HEK293T (cell line): ENCODE data around the gene TCOF1.

Experiments used
- CTCF ChIA-PET: fragments of 350-600 bp; formaldehyde crosslinking; extraction: SDS; loops from one replicate; lab custom pipeline; 2021; ENCODE audit warnings: antibody characterized with exemption, inconsistent platforms; lab: Yijun Ruan, JAX
- POLR2A ChIA-PET: fragments of 350-600 bp; formaldehyde crosslinking; extraction: SDS; loops from one replicate; lab custom pipeline; 2020; ENCODE audit warnings: antibody characterized with exemption, inconsistent platforms; lab: Yijun Ruan, JAX
- DNase-seq: peaks from one replicate; pipeline ENCODE4 v3.0.0; 2012; ENCODE audit warnings: mixed read lengths; ENCODE audit errors: extremely low spot score
- ARNT ChIP-seq: fragments of 450-650 bp; IDR thresholded peaks from 2 replicates; pipeline ENCODE4 v1.6.1; 2017; ENCODE audit warnings: mild to moderate bottlenecking
- BHLHE40 ChIP-seq: fragments of 450-650 bp; IDR thresholded peaks from 2 replicates; pipeline ENCODE4 v1.6.1; 2016; ENCODE audit warnings: mild to moderate bottlenecking, moderate library complexity, borderline replicate concordance
- CTBP1 ChIP-seq: fragments of 450-650 bp; IDR thresholded peaks from 2 replicates; pipeline ENCODE4 v1.6.1; 2016; ENCODE audit warnings: borderline replicate concordance
- ELF4 ChIP-seq: fragments of 450-650 bp; IDR thresholded peaks from 2 replicates; pipeline ENCODE4 v1.6.1; 2017; ENCODE audit warnings: antibody characterized with exemption
- FOXA1 ChIP-seq: fragments of 450-650 bp; IDR thresholded peaks from 2 replicates; pipeline ENCODE4 v1.6.1; 2016; ENCODE audit warnings: mild to moderate bottlenecking
- FOXK2 ChIP-seq: fragments of 450-650 bp; IDR thresholded peaks from 2 replicates; pipeline ENCODE4 v1.6.1; 2016; ENCODE audit warnings: mild to moderate bottlenecking
- FOXM1 ChIP-seq: fragments of 450-650 bp; IDR thresholded peaks from 2 replicates; pipeline ENCODE4 v1.6.1; 2017; ENCODE audit warnings: mild to moderate bottlenecking, borderline replicate concordance
- HDGF ChIP-seq: fragments of 450-650 bp; IDR thresholded peaks from 2 replicates; pipeline ENCODE4 v1.6.1; 2017; ENCODE audit warnings: antibody characterized with exemption, borderline replicate concordance
- L3MBTL2 ChIP-seq: fragments of 450-650 bp; conservative IDR thresholded peaks from 2 replicates; pipeline ENCODE4 v1.6.1; 2016; ENCODE audit warnings: mild to moderate bottlenecking
- LEF1 ChIP-seq: fragments of 450-650 bp; IDR thresholded peaks from 2 replicates; pipeline ENCODE4 v1.6.1; 2017; ENCODE audit warnings: mild to moderate bottlenecking, borderline replicate concordance
- NFRKB ChIP-seq: fragments of 450-650 bp; IDR thresholded peaks from 2 replicates; pipeline ENCODE4 v1.6.1; 2016; ENCODE audit warnings: mild to moderate bottlenecking, moderate library complexity
- SP1 ChIP-seq: fragments of 450-650 bp; IDR thresholded peaks from 2 replicates; pipeline ENCODE4 v1.6.1; 2017
- SUZ12 ChIP-seq: fragments of 450-650 bp; IDR thresholded peaks from 2 replicates; pipeline ENCODE4 v1.6.1; 2016; ENCODE audit warnings: mild to moderate bottlenecking
- TARDBP ChIP-seq: fragments of 450-650 bp; IDR thresholded peaks from 2 replicates; pipeline ENCODE4 v1.6.1; 2016
- ZNF384 ChIP-seq: fragments of 450-650 bp; IDR thresholded peaks from 2 replicates; pipeline ENCODE4 v1.6.1; 2016
- TF ChIP-seq, protein P1 (sequence below): fragments of 450-650 bp; IDR thresholded peaks from 2 replicates; pipeline ENCODE4 v1.6.1; 2016

Gene TCOF1, protein sequence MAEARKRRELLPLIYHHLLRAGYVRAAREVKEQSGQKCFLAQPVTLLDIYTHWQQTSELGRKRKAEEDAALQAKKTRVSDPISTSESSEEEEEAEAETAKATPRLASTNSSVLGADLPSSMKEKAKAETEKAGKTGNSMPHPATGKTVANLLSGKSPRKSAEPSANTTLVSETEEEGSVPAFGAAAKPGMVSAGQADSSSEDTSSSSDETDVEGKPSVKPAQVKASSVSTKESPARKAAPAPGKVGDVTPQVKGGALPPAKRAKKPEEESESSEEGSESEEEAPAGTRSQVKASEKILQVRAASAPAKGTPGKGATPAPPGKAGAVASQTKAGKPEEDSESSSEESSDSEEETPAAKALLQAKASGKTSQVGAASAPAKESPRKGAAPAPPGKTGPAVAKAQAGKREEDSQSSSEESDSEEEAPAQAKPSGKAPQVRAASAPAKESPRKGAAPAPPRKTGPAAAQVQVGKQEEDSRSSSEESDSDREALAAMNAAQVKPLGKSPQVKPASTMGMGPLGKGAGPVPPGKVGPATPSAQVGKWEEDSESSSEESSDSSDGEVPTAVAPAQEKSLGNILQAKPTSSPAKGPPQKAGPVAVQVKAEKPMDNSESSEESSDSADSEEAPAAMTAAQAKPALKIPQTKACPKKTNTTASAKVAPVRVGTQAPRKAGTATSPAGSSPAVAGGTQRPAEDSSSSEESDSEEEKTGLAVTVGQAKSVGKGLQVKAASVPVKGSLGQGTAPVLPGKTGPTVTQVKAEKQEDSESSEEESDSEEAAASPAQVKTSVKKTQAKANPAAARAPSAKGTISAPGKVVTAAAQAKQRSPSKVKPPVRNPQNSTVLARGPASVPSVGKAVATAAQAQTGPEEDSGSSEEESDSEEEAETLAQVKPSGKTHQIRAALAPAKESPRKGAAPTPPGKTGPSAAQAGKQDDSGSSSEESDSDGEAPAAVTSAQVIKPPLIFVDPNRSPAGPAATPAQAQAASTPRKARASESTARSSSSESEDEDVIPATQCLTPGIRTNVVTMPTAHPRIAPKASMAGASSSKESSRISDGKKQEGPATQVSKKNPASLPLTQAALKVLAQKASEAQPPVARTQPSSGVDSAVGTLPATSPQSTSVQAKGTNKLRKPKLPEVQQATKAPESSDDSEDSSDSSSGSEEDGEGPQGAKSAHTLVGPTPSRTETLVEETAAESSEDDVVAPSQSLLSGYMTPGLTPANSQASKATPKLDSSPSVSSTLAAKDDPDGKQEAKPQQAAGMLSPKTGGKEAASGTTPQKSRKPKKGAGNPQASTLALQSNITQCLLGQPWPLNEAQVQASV (N-terminal part only)

GRCh38 chr5:150357326-150358260 lies at the start of gene TCOF1:
TSS of gene TCOF1 (plus strand) at chr5:150357697. CDS start at chr5:150357747, 50 bp downstream.
- POLR2A ChIA-PET, result interaction anchor here (0.6 to 1.8 kb wide), 8 partner anchors 10 to 89 kb away, joined by 3 to 8 read pairs (median 4); no protein-coding TSS in a partner anchor
- CTCF ChIA-PET, result no interaction called here
- TF ChIP-seq L3MBTL2 (peak; percentile 57), BHLHE40 (no peak), FOXK2 (no peak), LEF1 (no peak), ELF4 (peak; percentile 74), SUZ12 (no peak), SP1 (no peak), FOXM1 (no peak), ARNT (no peak), TARDBP (no peak), FOXA1 (no peak)
- TF ChIP-seq, protein P1, sequence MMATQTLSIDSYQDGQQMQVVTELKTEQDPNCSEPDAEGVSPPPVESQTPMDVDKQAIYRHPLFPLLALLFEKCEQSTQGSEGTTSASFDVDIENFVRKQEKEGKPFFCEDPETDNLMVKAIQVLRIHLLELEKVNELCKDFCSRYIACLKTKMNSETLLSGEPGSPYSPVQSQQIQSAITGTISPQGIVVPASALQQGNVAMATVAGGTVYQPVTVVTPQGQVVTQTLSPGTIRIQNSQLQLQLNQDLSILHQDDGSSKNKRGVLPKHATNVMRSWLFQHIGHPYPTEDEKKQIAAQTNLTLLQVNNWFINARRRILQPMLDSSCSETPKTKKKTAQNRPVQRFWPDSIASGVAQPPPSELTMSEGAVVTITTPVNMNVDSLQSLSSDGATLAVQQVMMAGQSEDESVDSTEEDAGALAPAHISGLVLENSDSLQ, result no peak; the same call in 1 of the 2 replicates
- peak; percentile 97 for DNase-seq

GRCh38 chr5:150309101-150309885 lies 48.2 kb upstream of the TCOF1 start:
- POLR2A ChIA-PET, result no interaction called here
- TF ChIP-seq FOXA1 (no peak), FOXM1 (no peak), CTBP1 (no peak), SUZ12 (no peak), ARNT (no peak), HDGF (no peak), NFRKB (no peak), LEF1 (no peak), BHLHE40 (no peak), FOXK2 (no peak), TARDBP (no peak)
- DNase-seq, result no peak
- CTCF ChIA-PET, result no interaction called here

- CTCF ChIA-PET, result no interaction called here
- no peak for DNase-seq
- POLR2A ChIA-PET, result no interaction called here
- TF ChIP-seq FOXK2 (no peak), BHLHE40 (no peak), FOXA1 (no peak), ZNF384 (no peak)
- TF ChIP-seq, protein P1, result peak; percentile 70
Measured at GRCh38 chr5:150309886-150310239, 47.6 kb upstream of the TCOF1 start.

DNA sequence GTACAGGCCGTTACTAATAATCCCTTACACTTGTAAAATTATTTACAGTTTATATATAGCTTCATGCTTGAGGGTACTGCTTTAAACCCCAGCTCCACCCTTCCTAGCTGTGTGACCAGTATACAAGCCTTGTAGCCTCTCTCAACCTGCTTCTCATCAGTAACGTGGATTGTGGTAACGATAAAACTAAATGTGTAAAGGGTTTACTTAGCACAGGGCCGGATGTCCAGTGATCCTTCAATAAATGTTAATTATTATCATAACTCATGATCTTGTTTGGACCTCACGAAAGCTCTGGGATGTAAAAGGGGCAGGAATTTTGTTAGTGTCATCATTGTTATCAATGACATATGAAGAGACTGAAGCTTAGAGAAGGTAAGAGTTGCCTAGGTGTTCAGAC lies 47.3 kb upstream of the TCOF1 start:
- ChIA-PET CTCF (no interaction called here), POLR2A (no interaction called here)
- TF ChIP-seq L3MBTL2 (no peak), FOXA1 (no peak), FOXK2 (no peak), ZNF384 (no peak), SP1 (no peak), NFRKB (no peak), LEF1 (no peak), BHLHE40 (no peak), FOXM1 (no peak), TARDBP (no peak)
- TF ChIP-seq, protein P1, result no peak
- no peak for DNase-seq
